OCI-M2 (cell line): Measurements from ENCODE around the gene LIMS1.
"Not testable (repeated sequence)": the region's sequence is repeated elsewhere in the genome, so short reads cannot be mapped to it uniquely, and the experiment has no call there.

Source experiments
- DNase-seq: peaks from one replicate; lab custom pipeline; 2025; ENCODE audit not compliant: unreplicated experiment; lab: John Stamatoyannopoulos, UW

The LIMS1 gene

GRCh38 chr2:108533832-108534583 is at the start of gene LIMS1:
TSS of gene LIMS1 (plus strand) at chr2:108534470. CDS start at chr2:108534563, 93 bp downstream.
- DNase-seq = peak; percentile 60

- no peak for DNase-seq
Observed at GRCh38 chr2:108485253-108485652, 49.0 kb upstream of the LIMS1 start.

- DNase-seq = no peak
Observed at GRCh38 chr2:108490506-108491122, 43.7 kb upstream of the LIMS1 start.

- DNase-seq = no peak
Observed at GRCh38 chr2:108491848-108492247, 42.4 kb upstream of the LIMS1 start.

- DNase-seq = no peak
Observed at GRCh38 chr2:108492364-108492763, 41.9 kb upstream of the LIMS1 start.

GRCh38 chr2:108496167-108496566 is 38.1 kb upstream of the LIMS1 start:
- DNase-seq = not testable (repeated sequence)

- not testable (repeated sequence) for DNase-seq
Observed at GRCh38 chr2:108507620-108508019, 26.6 kb upstream of the LIMS1 start.

GRCh38 chr2:108512431-108512830 is 21.8 kb upstream of the LIMS1 start:
- not testable (repeated sequence) for DNase-seq

GRCh38 chr2:108514478-108514877 is 19.8 kb upstream of the LIMS1 start:
- DNase-seq = not testable (repeated sequence)

GRCh38 chr2:108524688-108525087 is 9.6 kb upstream of the LIMS1 start:
- DNase-seq = not testable (repeated sequence)

GRCh38 chr2:108525258-108525657 is 9.0 kb upstream of the LIMS1 start:
- not testable (repeated sequence) for DNase-seq

- no peak for DNase-seq
Observed at GRCh38 chr2:108531674-108532055, 2.6 kb upstream of the LIMS1 start.

- peak; percentile 13 for DNase-seq
Observed at GRCh38 chr2:108534584-108535356, 500 bp downstream of the LIMS1 start.

GRCh38 chr2:108535357-108535631 is 1.0 kb downstream of the LIMS1 start:
- no peak for DNase-seq

- no peak for DNase-seq
Observed at GRCh38 chr2:108536133-108536780, 2.0 kb downstream of the LIMS1 start.

- DNase-seq = no peak
Observed at GRCh38 chr2:108536911-108537310, 2.6 kb downstream of the LIMS1 start.

- DNase-seq = no peak
Observed at GRCh38 chr2:108538000-108538625, 3.8 kb downstream of the LIMS1 start.

- DNase-seq = no peak
Observed at GRCh38 chr2:108541451-108541850, 7.2 kb downstream of the LIMS1 start.

- no peak for DNase-seq
Observed at GRCh38 chr2:108542071-108542470, 7.8 kb downstream of the LIMS1 start.

- DNase-seq = no peak
Observed at GRCh38 chr2:108547606-108548005, 13.3 kb downstream of the LIMS1 start.
